ENCODE data around the gene SLC3A2. TPM values are rescaled to one million over a fixed set of nuclear protein-coding genes. Genes with fewer than 3 reads are reported as not detected.

Gene SLC3A2
- total RNA-seq, 1 donor from 2014 or later: 87.3 TPM

DNA sequence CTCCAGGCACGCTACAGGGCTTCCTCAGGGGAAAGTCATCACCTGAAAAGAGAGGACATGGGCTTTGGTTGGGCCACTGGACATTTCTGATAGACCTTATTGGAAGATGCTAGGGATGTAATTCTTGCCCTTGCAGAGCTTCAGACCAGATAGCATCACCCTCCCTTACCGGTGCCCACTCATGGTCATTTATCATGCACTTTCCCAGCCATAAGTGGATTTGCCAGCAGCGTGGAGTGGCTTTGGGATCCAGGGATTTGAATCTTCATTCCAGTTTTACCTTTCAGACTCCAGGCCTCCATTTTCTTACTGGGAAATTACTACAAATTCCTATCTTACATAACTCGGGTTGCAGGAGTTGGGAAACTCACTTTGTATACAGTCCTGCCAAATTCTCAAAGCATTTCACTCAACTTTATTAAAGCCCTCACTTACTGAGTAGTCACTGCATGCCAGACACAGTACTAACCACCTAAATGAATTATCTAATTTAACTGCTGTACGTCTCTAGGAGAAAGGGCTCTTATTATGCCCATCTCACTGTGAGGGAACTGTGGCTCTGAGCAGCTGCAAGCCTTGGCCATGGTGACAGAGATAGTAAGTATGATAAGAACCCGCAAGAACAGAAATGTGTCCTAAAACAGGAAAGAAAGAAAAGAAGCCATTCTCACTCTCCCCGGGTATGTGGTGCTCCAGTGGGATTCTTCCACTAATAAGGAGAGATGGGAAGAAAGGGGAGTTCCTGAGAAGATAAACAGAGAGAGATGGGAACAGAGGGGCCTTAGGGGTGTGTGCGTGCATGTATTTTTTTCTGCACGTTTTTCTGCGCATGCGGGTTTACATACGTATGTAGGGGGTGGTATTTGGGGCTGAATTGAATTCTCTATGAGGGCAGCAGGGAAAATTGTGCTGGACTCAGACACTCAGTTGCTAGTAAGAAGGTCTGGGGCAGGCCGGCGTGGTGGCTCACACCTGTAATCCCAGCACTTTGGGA is 30.7 kb downstream of the SLC3A2 start:
- DNase-seq: no peak

DNA sequence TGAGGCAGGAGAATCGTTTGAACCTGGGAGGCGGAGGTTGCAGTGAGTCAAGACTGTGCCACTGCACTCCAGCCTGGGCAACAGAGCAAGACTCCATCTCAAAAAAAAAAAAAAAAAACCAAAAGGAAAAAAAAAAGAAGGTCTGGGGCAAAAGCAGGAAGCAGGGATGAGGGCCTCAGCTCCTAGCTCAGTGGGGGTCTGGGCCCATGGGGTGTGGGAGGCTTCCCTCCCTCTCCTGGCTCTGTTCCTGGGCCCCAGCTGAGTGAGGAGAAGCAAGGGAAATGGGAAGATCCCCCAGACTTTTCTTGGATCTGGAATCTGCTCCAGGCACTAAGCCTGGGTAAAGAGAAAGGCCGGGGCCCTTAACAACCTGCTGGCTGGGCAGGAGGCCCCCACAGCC is 31.6 kb downstream of the SLC3A2 start:
- no peak for DNase-seq

DNA sequence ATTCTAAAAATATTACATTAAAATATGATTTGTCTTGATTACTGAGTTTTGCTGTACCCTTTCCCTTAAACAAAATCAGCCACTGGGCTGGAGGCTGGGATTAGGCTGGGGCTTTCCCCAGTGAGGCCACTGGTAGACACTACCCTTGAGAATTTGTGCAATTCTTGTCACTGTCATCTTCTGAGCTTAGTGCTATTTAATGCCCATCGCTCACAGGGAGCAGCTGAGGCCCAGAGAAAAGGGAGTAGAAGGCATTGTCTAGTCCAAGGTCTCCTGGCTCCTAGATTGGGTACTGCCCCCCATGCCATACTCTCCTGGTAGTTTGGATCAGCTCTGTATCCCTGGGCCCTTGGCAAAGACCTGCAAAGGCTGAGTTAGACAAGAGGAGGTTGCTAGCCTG is 33.7 kb downstream of the SLC3A2 start:
- DNase-seq: no peak

DNA sequence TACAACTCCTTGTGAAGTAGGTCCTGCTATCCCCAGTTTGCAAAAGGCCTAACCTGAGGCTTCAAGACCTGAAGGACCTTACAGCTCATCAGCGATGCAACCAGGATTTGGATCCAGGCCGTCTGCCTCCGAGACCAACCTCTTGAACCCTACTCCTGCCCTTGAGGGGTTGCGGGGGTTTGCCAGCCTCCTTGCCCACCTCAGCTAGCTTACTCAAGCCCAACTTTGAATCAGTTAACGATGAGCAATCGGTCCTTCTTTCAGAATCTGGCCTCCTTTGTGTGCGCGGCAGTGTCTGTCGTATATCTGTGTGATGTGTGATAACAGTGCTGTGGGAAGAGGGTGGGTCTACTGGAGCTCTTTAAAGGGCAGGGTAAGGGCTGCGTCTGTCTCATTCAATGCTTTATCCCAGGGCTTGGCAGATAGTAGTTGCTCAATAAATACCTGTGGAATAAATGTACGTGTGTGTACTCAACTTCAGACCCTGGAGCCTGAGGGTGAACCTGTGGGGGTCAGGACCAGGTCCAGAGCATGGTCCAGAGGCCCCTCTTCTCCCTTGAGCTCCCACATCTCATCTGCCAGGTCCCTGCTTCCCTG is 37.3 kb downstream of the SLC3A2 start:
- DNase-seq: no peak

DNA sequence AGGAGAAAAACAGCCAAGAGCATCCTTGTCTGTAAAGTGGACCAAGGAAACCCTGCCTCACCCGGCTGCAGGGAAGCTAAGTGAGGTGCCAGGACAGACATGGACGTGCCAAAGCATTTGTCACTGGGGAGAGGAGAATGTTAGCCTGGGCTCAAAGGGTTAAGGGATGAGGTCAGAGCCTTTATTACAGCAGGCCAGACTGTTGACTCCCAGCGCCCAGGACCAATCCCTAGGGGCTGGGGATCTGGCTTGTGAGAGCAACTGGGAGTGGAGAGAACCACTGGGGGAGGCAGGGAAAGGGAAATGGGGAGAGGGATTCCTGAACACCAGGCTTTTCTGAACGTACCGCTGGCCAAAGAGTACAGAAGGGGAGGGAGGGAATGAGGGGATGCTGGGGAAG is 37.8 kb downstream of the SLC3A2 start:
- DNase-seq: no peak

DNA sequence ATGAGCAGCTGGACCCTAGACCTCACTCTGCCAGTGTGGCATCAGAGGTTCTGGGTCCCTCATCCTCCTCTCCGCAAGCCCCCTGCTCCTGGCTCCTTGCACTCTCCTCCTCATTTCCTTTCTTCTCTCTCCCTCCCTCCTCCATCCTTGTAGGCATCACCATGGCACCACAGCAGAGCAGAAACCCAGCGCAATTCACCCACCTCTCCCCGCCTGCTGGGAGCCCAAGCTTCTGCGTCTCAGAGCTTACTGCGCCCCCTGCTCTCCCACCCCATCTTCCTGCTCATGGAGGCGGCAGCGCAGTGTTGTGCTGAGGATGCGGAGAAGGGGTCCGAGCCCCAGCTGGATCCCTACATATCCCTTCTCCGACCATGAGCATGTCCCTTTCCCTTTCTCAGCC is 38.8 kb downstream of the SLC3A2 start:
- DNase-seq: no peak

DNA sequence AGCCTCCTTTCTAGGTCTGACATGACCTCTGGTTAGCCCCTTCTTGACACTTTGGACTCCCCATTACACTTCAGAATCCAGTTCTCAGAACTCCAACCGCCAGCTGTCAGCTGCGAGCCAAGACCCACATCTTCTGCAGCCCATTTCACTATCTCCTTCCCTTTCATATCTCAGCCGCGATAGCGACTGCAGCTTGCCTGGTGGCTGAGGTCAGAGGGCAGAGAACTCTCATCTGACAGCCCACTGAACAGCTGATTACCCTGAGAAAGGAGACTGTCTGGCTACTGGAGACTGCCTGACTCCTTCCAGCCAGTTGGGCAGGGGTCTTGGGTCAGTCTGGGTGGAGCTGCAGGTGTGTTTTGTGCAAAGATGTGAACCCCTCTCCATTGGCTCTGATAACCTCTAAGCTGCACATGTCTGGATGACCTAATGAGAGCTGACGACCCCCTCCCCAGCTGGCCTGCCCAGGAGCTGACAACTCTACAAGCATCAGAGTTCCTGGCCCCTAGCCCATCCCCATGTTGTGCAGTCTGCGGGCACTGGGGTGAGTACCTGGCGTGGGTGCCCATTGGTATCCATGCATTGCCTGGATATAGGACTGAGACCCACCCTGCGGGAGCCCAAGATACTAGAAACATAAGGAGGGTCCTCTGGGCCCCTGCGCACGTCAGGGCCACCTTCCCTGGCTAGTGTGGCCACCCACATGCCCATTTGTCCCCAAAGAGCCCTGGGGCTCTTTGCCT is 39.4 kb downstream of the SLC3A2 start:
- no peak for DNase-seq

DNA sequence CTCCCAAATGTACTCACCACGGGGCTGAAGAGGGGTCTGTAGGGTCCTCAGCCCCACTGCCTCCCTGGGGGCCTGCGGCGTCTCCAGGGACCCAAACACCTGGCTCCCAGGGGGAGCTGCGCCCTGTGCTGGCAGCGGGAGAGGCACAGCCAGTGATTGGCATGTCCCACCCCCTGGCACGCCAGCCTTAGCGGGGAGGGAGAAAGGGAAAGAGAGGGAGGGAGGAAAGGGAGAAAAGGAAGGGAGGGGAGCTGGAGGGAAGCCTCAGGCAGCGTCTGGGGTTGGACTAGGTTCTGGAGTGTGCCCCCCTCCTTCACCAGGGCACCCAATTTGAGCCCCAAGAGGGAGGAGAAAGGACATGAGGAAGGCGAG is 40.5 kb downstream of the SLC3A2 start, which contains the start of gene CHRM1:
TSS of gene CHRM1 (minus strand) at position 163 of the 372 bp plus-strand sequence. CDS start 10,263 bp downstream, outside the sequence.
- DNase-seq: peak; percentile 77

DNA sequence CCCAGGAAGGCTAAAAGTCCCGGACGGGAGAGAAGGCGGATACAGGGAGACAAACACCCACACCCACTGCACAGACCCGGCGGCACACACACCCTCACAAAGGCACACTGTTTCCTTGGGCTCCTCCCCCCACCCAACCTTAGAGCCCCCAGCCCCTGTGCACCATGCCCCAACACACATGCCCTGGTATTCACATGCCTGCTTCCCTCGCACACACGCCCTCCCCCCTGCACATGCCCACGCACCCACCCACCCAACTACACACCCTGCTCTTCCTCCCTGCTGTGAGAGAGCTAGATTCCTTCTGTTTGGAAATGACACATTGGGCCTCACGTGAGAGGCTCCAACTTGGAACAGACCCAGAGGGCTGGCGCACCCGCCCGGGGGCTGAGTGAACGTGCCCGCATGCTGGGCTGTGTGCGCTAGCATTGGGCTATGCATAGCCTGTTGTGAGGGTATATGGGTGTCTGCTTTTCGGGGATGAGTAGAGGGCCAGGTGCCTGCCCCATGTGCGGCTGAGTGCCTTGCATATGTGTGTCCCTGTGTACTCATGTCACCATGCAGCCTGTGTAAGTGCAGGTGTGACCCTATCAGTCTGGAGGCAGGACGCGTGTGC is 41.0 kb downstream of the SLC3A2 start:
- DNase-seq: peak; percentile 60

DNA sequence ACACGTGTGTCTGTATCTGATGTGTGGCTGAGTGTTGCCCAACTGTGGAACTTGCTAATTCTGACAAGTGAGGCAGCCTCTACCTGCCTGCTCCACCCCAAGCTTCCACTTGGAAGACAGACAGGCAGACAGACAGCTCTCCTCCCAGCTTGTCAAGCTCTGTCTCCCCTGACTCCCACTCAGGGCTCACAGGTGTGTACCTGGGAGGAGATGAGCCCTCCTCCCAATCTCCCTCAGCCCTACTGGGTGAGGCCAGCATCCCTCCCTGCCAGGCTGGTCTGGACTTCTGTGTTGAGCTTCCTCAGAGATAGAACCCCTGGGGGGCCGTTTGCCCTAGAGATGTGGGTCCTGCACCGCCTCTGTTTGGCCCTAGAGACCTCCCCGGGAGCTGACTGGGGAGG is 41.5 kb downstream of the SLC3A2 start:
- no peak for DNase-seq

DNA sequence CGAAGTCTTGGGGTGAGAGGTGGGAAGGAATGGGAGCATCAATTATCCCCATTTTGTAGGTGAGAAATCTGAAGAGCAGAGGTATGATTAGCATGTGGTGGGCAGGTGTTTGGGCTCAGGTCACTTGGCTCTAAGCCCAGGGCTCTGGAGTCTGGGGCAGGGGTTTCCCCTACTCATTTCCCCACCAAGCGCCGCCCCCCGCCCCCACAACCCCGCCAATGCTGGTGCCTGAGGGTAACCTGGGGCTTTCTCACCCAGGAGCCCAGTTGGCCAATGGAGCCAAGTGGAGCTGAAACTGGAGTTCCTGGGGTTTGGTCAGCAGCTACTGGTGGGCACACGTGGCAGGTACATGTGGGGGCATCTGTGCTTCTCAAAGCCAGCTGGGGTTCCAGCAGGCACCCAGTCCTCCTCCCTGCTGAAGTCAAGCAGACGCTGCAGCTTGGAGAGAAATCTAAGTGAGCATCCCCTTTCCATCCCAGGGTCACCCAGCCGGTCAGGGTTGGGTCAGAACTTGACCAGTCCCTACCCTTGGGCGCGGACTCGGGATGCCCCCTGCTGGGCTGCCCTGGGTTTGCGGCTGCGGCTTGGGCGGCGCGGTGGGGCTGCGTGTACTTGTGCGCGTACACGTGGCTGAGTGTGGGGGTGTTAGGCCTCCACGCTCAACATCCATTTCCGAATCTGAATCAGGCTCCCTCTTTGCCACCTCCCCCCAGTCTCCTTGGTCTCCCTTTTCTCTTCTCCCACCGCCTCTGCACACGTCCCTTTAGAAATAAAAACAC is 42.1 kb downstream of the SLC3A2 start:
- peak; percentile 70 for DNase-seq

DNA sequence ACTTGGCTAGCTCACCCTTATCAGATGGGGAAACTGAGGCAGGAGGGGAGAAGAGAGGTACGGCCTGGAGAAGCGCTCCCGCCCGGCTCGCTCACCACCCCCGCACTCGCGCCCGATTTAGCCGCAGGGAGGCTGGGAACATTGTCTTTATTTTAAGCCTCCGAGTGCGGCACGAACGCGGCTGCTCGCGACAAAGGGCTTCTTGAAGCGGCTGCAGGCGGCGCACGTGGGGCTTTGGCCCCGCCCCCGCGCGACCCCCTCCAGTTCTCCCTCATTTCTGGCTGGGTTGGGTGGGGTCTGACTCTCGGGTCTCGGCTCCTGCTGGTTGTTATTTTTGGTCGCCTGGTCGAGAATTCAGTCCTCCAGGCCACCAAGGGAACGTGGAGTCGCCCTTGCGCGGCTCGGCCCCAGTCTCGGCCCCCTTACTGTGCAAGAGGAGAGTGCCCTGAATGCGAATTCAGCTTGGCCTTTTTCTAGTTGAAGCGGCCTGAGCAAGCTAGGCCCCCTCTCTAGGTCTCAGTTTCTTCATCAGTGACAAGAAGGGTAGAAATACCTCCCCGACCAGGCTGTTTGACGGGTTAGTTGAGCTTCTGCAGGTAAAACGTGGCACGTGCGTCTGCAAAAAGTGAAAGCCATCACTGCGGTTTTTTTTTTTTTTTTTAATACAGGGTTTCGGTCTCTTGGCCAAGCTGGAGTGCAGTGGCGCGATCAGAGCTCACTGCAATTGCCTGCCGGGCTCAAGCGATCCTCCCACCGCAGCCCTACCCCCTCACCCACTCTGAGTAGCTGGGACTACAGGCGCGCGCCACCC is 43.1 kb downstream of the SLC3A2 start:
- peak; percentile 64 for DNase-seq

DNA sequence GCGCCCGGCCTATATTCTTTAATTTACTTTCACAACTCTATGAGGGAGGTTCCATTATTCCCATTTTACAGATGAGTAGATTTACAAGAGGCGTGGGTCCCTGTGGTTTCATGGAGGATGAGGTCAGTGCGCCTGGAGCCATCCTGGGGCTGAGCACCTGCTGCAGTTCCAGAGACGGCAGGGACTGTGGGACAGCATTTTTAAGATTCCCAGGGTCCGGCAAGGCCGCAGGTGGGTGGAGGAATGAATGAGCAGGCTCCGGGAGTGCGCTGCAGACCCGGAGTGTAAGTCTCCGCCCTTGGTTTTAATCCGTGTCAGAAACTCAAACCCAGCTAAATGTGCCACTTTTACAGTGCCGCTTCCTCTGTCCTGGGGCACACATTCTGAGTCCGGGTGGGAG is 44.6 kb downstream of the SLC3A2 start:
- no peak for DNase-seq

DNA sequence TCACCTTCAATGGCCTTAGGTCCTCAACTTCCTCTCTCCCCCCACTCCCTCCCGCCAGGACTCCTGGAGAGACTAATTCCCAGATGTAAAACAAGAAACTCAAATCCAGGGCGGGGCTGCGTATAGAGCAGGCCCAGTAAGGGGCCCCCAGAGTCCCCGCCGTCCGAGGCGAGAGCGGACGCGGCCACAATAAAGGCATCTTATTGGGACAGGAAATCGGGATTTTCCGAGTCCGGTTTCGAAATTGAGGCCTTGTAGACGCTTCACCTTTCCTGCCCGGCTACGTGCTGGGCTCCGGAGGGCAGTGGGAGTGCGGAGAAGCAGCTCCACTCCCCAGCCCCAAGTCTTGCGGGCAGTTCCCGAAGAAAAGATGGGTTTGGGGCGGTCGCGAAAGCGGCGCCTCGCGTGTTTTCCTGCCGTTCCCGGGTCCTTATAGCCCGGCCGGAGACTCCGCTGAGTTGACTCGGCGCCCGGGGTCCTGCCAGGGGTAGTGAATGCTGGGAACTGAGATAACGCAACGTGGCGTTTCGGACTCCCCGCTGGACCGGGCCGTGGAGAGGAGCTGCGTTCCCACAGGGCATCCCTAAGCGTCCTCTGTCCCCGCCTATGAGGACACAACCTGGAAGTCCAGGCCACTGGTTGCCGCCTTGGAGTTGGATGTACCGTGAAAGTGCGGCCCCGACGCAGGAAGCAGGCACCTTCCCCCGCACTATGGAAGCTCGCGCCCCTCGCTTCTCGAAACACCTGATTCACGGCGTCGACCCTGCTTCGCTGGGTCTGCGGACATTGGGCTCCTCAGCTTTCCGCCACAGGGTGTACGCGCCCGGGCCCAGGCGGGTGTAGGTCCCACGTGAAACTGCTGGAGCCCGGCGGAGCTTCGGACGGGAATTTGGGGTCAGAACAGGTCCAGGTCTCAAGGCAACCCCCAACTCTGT is 45.3 kb downstream of the SLC3A2 start:
- DNase-seq: no peak

DNA sequence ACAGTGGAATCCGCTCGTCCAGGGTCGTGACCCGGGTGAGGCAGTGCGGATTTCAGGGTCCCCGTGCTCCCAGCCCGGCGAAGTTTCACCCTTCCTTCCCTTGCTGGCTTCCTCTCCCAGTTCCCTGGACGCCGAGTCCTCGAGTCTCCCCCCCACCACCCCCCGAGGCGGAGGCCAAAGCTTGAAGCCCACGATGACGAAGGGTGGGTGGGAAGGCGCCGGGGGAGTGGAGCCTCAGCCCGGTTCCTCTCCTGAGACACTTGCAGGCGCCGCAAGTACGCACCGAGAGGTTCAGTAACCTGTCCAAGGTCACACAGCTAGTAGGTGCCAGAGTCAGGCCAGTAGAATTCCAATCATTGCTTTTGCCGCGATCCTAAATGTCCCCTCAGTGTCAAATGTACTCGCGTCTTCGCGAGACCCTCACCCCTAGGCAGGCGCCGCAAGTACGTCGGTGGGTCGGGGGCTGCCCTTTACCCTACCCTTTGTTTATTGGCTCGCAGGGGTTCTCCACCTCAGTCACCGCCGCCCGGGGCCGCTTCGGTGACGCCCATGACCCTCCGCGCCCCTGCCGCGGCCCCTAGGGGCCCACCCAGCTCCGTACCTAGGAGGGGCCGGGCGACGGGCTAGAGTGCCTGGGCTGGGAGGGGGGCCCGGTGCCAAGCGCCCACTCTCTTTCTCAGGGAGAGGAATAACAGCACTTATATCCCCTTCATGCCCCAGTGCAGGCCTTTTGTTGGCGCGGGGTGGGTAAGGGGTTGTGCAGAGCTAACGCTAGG is 46.2 kb downstream of the SLC3A2 start:
- no peak for DNase-seq

DNA sequence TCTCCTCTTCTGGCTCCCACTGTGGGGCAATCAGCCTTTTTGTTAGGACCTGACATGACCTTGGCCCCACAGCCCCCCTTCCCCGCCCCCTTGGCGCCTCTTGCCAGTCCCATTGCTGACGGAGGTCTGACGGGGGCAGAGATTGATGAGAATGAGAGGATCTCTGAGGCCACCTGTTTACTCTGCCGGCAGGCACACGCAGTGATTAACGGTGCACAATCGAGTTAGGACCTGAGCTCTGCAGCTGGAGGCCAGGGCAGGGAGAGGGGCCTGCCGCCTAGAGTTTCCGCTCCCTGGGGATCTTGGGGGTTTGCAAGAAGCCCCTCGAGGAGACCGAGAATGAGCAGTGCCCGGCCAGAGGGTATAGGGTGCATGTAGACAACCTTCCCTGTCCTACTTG is 47.3 kb downstream of the SLC3A2 start:
- no peak for DNase-seq

DNA sequence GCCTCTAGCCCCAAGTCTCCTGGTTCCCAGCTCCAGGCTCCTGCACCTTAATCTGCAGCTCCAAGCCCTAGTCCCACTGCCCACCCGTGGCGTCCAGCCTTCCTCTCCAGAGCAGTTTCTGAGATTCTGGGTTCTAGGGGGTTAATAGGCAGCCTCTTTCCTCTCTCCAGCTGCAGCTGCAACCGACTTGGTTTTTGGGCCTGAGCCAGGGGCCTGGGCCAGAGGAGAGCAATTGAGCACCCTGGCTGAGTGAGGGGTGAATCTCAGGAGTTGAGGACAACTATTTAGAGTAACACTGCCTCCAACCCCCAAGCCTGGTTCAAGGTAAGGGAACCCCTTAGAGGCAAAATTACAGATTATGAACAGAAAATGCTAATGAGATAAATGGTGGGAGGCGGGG is 49.5 kb downstream of the SLC3A2 start:
- no peak for DNase-seq

DNA sequence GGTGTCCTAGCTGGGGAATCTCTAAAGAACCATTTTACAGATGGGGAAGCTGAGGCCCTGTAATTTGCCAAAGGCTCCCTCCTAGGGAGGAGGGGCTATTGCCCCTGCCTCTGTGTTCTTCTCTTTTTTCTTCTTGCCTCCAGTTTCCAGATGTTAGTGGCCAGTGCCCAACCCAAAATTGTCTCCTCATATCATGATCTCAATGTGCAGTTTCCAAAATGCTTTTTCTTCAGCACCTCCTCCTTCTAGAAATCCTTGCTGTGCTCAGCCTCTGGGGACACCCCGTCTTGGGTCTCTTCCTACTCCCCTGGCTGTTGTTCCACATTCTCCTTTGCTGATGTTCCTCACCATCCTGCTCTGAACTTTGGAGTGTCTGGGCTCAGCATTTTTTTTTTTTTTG is 50.0 kb downstream of the SLC3A2 start:
- DNase-seq: no peak

Data from occipital lobe (tissue), 2 donors.